Right renal pelvis (tissue), 4 donors: ENCODE results near the gene OR13A1. TPM values are rescaled to one million over a fixed set of nuclear protein-coding genes. Genes with fewer than 3 reads are reported as not detected.

ENCODE experiments used
- polyA plus RNA-seq, 4 donors: library from polyadenylated mRNA; unstranded; fragments of 120-200 nt; gene quantifications; one replicate each; pipeline ENCODE4 v1.2.1, GENCODE V29; 2013; ENCODE audit not compliant: insufficient read length in 4 of 4

OR13A1 gene
- polyA plus RNA-seq, 4 donors, result 0.06 to 0.13 (median 0.09) TPM; not detected in 1

Other genes with a start within 250 kb of the OR13A1 start
- gene ALOX5, start 58.6 kb upstream of the OR13A1 start, polyA plus RNA-seq, result 1 to 10 TPM; 1.9 to 7.3 (median 4.1) TPM